ENCODE data around the gene DLEC1.

DNA sequence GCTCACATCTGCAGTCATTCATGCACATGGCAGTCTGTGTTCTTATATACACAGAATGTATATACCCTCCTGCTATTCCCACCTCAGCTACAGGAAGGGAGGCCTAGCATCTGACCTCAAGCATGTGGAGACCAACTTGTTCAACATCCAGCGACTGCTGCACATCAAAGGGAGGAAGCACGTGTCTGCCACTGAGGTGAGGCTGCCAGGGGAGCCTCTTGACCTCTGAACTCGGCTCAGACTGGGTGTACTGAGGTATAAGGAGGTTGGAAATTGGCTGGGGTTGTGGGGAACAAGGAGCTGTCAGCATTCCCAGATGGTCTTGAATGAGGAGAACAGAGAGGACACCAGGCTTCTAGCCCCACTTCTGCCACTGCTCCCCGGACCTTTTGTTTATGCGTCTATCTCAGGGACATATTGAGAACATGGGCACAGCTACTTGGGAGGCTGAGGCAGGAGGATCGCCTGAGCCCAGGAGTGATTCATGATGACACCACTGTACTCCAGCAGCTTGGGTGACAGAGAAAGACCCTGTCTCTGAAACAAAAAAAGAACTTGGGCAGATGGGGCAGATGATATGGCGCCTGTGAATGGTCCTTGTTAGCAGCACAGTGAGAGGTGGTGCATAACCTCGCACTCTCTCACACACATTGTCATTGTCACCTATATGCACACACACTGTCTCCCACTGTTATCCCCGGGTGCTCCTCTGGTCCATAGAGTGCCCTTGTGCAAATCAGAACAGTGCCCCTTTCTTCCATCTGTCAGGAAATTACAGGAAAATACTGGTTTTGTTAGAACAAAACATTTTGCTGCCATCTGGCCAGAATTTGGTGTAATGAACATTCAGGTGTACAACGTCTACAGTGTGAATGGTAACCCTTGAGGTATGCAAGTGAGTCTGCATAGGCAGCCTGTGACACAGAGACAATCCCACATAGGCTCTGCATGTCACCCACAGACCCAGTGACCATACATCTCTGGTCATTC, 43.1 kb upstream of the DLEC1 start:
- TF ChIP-seq, protein P1, sequence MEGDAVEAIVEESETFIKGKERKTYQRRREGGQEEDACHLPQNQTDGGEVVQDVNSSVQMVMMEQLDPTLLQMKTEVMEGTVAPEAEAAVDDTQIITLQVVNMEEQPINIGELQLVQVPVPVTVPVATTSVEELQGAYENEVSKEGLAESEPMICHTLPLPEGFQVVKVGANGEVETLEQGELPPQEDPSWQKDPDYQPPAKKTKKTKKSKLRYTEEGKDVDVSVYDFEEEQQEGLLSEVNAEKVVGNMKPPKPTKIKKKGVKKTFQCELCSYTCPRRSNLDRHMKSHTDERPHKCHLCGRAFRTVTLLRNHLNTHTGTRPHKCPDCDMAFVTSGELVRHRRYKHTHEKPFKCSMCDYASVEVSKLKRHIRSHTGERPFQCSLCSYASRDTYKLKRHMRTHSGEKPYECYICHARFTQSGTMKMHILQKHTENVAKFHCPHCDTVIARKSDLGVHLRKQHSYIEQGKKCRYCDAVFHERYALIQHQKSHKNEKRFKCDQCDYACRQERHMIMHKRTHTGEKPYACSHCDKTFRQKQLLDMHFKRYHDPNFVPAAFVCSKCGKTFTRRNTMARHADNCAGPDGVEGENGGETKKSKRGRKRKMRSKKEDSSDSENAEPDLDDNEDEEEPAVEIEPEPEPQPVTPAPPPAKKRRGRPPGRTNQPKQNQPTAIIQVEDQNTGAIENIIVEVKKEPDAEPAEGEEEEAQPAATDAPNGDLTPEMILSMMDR (IDR thresholded peaks at IDR 0.05): no peak
- TF ChIP-seq POLR2A (IDR thresholded peaks at IDR 0.05; ENCODE audit: low read depth): no peak

Data from esophagus muscularis mucosa (tissue), 3 donors.